Smooth muscle cell (in vitro differentiated cells): ENCODE measurements around the gene CLP1. TPM values are rescaled to one million over a fixed set of nuclear protein-coding genes. Genes with fewer than 3 reads are reported as not detected.
"Not testable (repeated sequence)": the region's sequence is repeated elsewhere in the genome, so short reads cannot be mapped to it uniquely, and the experiment has no call there.

Experiments
- DNase-seq: peaks from one replicate; lab custom pipeline; 2025; ENCODE audit not compliant: unreplicated experiment; lab: John Stamatoyannopoulos, UW
- H2AFZ ChIP-seq: fragments of 200-600 bp; sonication (generic); 2 replicates; pipeline ENCODE4 v1.6.0; 2016; ENCODE audit warnings: antibody characterized with exemption, low read depth, mild to moderate bottlenecking
- H3F3A ChIP-seq: fragments of 200-600 bp; sonication (generic); 2 replicates; pipeline ENCODE4 v1.6.0; 2017; ENCODE audit warnings: antibody characterized with exemption, low read depth
- H3K27ac ChIP-seq: fragments of 200-600 bp; sonication (generic); 2 replicates; pipeline ENCODE4 v1.5.1; 2016; ENCODE audit warnings: low read depth, mild to moderate bottlenecking
- H3K27me3 ChIP-seq: fragments of 200-600 bp; sonication (generic); 2 replicates; pipeline ENCODE4 v1.6.1; 2016; ENCODE audit warnings: low read depth, mild to moderate bottlenecking
- H3K36me3 ChIP-seq: fragments of 200-600 bp; sonication (generic); 2 replicates; pipeline ENCODE4 v1.5.1; 2016; ENCODE audit warnings: low read depth
- H3K4me1 ChIP-seq: fragments of 200-600 bp; sonication (generic); 2 replicates; pipeline ENCODE4 v1.5.1; 2016; ENCODE audit warnings: low read depth
- H3K4me2 ChIP-seq: fragments of 200-600 bp; sonication (generic); 2 replicates; pipeline ENCODE4 v1.6.0; 2016; ENCODE audit warnings: mild to moderate bottlenecking
- H3K4me3 ChIP-seq: fragments of 200-600 bp; sonication (generic); 2 replicates; pipeline ENCODE4 v1.5.1; 2016; ENCODE audit warnings: mild to moderate bottlenecking
- H3K79me2 ChIP-seq: fragments of 200-600 bp; sonication (generic); 2 replicates; pipeline ENCODE4 v1.6.0; 2016; ENCODE audit warnings: low read depth, mild to moderate bottlenecking
- H3K9ac ChIP-seq: fragments of 200-600 bp; sonication (generic); 2 replicates; pipeline ENCODE4 v1.6.0; 2016; ENCODE audit warnings: low read depth
- H3K9me3 ChIP-seq: fragments of 200-600 bp; sonication (generic); replicated peaks from 2 replicates; pipeline ENCODE4 v1.5.1; 2016; ENCODE audit warnings: low read depth
- H4K20me1 ChIP-seq: fragments of 200-600 bp; sonication (generic); 2 replicates; pipeline ENCODE4 v1.6.0; 2016; ENCODE audit warnings: low read depth
- WGBS: methylation state at CpG from one replicate; pipeline ENCODE4 v1.1.7; 2016; ENCODE audit warnings: low lambda C conversion rate; 5-methylcytosine and 5-hydroxymethylcytosine counted together
- polyA plus RNA-seq: library from polyadenylated mRNA; unstranded; fragments of >200 nt; fragmentation: Nextera tagmentation; extraction: Ambion mirVana; gene quantifications from 2 replicates; pipeline ENCODE4 v1.2.1, GENCODE V29; 2016
- total RNA-seq: library from RNA; depleted of rRNA; stranded (reverse); fragments of >200 nt; gene quantifications from 2 replicates; pipeline ENCODE4 v1.2.3, GENCODE V29; 2014
- TF ChIP-seq, protein P1 (sequence below): fragments of 200-600 bp; sonication (generic); IDR thresholded peaks from 2 replicates; pipeline ENCODE4 v1.5.1; 2017; ENCODE audit warnings: borderline replicate concordance, mild to moderate bottlenecking, antibody characterized with exemption; ENCODE audit not compliant: insufficient read depth, poor library complexity, severe bottlenecking

CLP1 gene
- total and polyA plus RNA-seq, 2 experiments from 2014 or later = 18.0 to 18.3 TPM

GRCh38 chr11:57675176-57675941 is 17.8 kb downstream of the CLP1 start:
- DNase-seq = no peak
- Histone ChIP-seq H3K9ac (no peak overlapping the region), H3K27me3 (no peaks in the 10 kb centered on the region), H2AFZ (no peak overlapping the region), H3K27ac (peak overlapping the region; percentile 49), H4K20me1 (peaks cover 81% of the 10 kb centered on the region), H3K4me1 (no peaks in the 10 kb centered on the region), H3F3A (no peaks in the 10 kb centered on the region), H3K4me3 (no peak overlapping the region), H3K9me3 (no peaks in the 10 kb centered on the region), H3K36me3 (no peaks in the 10 kb centered on the region), H3K4me2 (peak overlapping the region; percentile 4), H3K79me2 (peaks cover 93% of the 10 kb centered on the region)
- whole genome bisulfite sequencing = 93% methylated on average over 3 of the region's 3 CpGs
- TF ChIP-seq, protein P1, sequence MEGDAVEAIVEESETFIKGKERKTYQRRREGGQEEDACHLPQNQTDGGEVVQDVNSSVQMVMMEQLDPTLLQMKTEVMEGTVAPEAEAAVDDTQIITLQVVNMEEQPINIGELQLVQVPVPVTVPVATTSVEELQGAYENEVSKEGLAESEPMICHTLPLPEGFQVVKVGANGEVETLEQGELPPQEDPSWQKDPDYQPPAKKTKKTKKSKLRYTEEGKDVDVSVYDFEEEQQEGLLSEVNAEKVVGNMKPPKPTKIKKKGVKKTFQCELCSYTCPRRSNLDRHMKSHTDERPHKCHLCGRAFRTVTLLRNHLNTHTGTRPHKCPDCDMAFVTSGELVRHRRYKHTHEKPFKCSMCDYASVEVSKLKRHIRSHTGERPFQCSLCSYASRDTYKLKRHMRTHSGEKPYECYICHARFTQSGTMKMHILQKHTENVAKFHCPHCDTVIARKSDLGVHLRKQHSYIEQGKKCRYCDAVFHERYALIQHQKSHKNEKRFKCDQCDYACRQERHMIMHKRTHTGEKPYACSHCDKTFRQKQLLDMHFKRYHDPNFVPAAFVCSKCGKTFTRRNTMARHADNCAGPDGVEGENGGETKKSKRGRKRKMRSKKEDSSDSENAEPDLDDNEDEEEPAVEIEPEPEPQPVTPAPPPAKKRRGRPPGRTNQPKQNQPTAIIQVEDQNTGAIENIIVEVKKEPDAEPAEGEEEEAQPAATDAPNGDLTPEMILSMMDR = no peak

DNA sequence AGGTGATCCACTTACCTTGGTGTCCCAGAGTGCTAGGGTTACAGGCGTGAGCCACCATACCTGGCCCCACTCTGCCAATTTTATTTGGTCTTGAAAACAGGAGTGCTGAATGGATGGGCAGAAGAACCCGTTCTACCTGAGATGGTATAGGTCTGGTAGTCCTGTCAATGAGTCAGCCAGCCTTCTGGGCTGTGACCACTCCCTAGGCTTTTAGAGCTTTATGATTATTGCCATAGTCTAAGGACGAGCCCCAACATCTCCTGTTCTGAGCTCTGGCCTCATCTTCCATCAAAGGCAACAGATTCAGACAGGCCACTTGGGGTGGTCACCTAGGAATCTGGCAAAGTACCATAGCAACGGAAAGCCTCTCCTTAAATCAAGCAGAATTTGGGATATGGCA is 21.8 kb downstream of the CLP1 start:
- Histone ChIP-seq H3K27ac (peak overlapping the region; percentile 67), H2AFZ (no peak overlapping the region), H3K4me3 (no peak overlapping the region), H3K9ac (peak overlapping the region; percentile 16), H3K27me3 (no peaks in the 10 kb centered on the region), H3F3A (no peaks in the 10 kb centered on the region), H4K20me1 (peaks cover 71% of the 10 kb centered on the region), H3K4me1 (no peaks in the 10 kb centered on the region), H3K79me2 (peaks cover 88% of the 10 kb centered on the region), H3K4me2 (no peak overlapping the region), H3K9me3 (no peaks in the 10 kb centered on the region), H3K36me3 (peaks cover 11% of the 10 kb centered on the region)
- 87% methylated on average over 4 of the region's 4 CpGs for WGBS
- DNase-seq = no peak
- TF ChIP-seq, protein P1 = no peak

GRCh38 chr11:57680552-57680874 is 23.0 kb downstream of the CLP1 start:
- peak overlapping the region; percentile 51 for H3K9ac ChIP-seq
- H4K20me1 ChIP-seq = peaks cover 61% of the 10 kb centered on the region
- H3K4me3 ChIP-seq = no peak overlapping the region
- no peak for DNase-seq
- H3K9me3 ChIP-seq = no peaks in the 10 kb centered on the region
- H3K4me1 ChIP-seq = no peaks in the 10 kb centered on the region
- H3K27me3 ChIP-seq = no peaks in the 10 kb centered on the region
- H3K4me2 ChIP-seq = peak overlapping the region; percentile 25
- peaks cover 15% of the 10 kb centered on the region for H3K36me3 ChIP-seq
- H3K79me2 ChIP-seq = peaks cover 92% of the 10 kb centered on the region
- TF ChIP-seq, protein P1 = no peak
- H3K27ac ChIP-seq = peak overlapping the region; percentile 67
- WGBS = 60% methylated on average over 2 of the region's 2 CpGs
- no peak overlapping the region for H2AFZ ChIP-seq
- H3F3A ChIP-seq = no peaks in the 10 kb centered on the region

GRCh38 chr11:57681168-57681567 is 23.6 kb downstream of the CLP1 start:
- DNase-seq = no peak
- H3K4me2 ChIP-seq = peak overlapping the region; percentile 25
- peaks cover 56% of the 10 kb centered on the region for H4K20me1 ChIP-seq
- WGBS = 26% methylated on average over 1 of the region's 1 CpG
- TF ChIP-seq, protein P1 = no peak
- H3K4me1 ChIP-seq = no peaks in the 10 kb centered on the region
- H3K9me3 ChIP-seq = no peaks in the 10 kb centered on the region
- no peaks in the 10 kb centered on the region for H3K27me3 ChIP-seq
- H3K4me3 ChIP-seq = no peak overlapping the region
- H2AFZ ChIP-seq = no peak overlapping the region
- peak overlapping the region; percentile 67 for H3K27ac ChIP-seq
- no peaks in the 10 kb centered on the region for H3F3A ChIP-seq
- peak overlapping the region; percentile 51 for H3K9ac ChIP-seq
- H3K79me2 ChIP-seq = peaks cover 85% of the 10 kb centered on the region
- H3K36me3 ChIP-seq = peaks cover 15% of the 10 kb centered on the region

DNA sequence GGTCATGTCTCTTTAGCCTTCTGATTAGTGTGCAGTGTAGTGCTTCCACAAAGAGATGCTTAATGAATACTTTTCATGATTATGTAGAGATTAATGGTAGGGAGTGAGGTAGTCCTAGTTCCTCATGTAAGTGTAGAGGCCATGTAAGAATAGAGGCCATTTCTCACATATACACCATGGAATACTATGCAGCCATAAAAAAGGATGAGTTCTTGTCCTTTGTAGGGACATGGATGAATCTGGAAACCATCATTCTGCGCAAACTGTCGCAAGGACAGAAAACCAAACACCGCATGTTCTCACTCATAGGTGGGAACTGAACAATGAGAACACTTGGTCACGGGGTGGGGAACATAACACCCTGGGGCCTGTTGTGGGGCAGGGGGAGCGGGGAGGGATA is 32.9 kb downstream of the CLP1 start:
- not testable (repeated sequence) for H3K4me3 ChIP-seq, H4K20me1 ChIP-seq, H3K9ac ChIP-seq, H2AFZ ChIP-seq, DNase-seq, H3K9me3 ChIP-seq, H3K4me1 ChIP-seq, H3K4me2 ChIP-seq, H3F3A ChIP-seq, H3K27me3 ChIP-seq, H3K27ac ChIP-seq, H3K79me2 ChIP-seq
- peaks cover 32% of the 10 kb centered on the region for H3K36me3 ChIP-seq
- WGBS = 98% methylated on average over 5 of the region's 5 CpGs
